Glutamatergic neuron (in vitro differentiated cells): ENCODE results near the gene CLEC16A. TPM values are rescaled to one million over a fixed set of nuclear protein-coding genes. Genes with fewer than 3 reads are reported as not detected.

Source experiments
- DNase-seq: peaks from one replicate; pipeline ENCODE4 v3.0.0; 2022
- H3K27ac Mint-ChIP-seq: one replicate; pipeline ENCODE4 v1.8.0; 2020; ENCODE audit warnings: mild to moderate bottlenecking, mixed read lengths, inconsistent platforms; ENCODE audit not compliant: unreplicated experiment
- H3K27me3 Mint-ChIP-seq: one replicate; pipeline ENCODE4 v1.8.0; 2020; ENCODE audit warnings: mild to moderate bottlenecking, moderate library complexity, mixed read lengths, inconsistent platforms; ENCODE audit not compliant: unreplicated experiment
- H3K36me3 Mint-ChIP-seq: one replicate; pipeline ENCODE4 v1.8.0; 2020; ENCODE audit warnings: mild to moderate bottlenecking, mixed read lengths, inconsistent platforms; ENCODE audit not compliant: unreplicated experiment
- H3K4me1 Mint-ChIP-seq: one replicate; pipeline ENCODE4 v1.8.0; 2020; ENCODE audit warnings: mild to moderate bottlenecking, low read depth, mixed read lengths, inconsistent platforms; ENCODE audit not compliant: unreplicated experiment
- H3K4me3 Mint-ChIP-seq: one replicate; pipeline ENCODE4 v1.8.0; 2020; ENCODE audit warnings: mild to moderate bottlenecking, mixed read lengths, inconsistent platforms; ENCODE audit not compliant: unreplicated experiment
- H3K9me3 Mint-ChIP-seq: one replicate; pipeline ENCODE4 v1.8.0; 2020; ENCODE audit warnings: mild to moderate bottlenecking, moderate library complexity, mixed read lengths, inconsistent platforms; ENCODE audit not compliant: unreplicated experiment
- CTCF ChIP-seq: fragments of 200-600 bp; sonication (generic); IDR thresholded peaks from one replicate; pipeline ENCODE4 v1.5.0; 2021; ENCODE audit not compliant: partially characterized antibody, unreplicated experiment
- total RNA-seq: library from RNA; stranded (reverse); fragmentation: NEBNext Ultra II Directional; extraction: Animal tissue kit (Norgen Biotek cat#: 25700); gene quantifications from one replicate; pipeline ENCODE4 v1.2.1, GENCODE V29; 2021; ENCODE audit not compliant: unreplicated experiment

The CLEC16A gene
- total RNA-seq, 1 donor from 2014 or later = 43.0 TPM

GRCh38 chr16:11183951-11184350 is 239.6 kb downstream of the CLEC16A start:
- Mint-ChIP-seq H3K27me3 (peaks cover 6% of the 10 kb centered on the region), H3K27ac (no peak overlapping the region), H3K9me3 (peaks cover 5% of the 10 kb centered on the region), H3K4me1 (peaks cover 4% of the 10 kb centered on the region), H3K4me3 (no peak overlapping the region), H3K36me3 (no peaks in the 10 kb centered on the region)
- TF ChIP-seq CTCF = no peak
- DNase-seq = no peak

- H3K4me1 Mint-ChIP-seq = peaks cover 2% of the 10 kb centered on the region
- DNase-seq = no peak
- H3K9me3 Mint-ChIP-seq = peaks cover 2% of the 10 kb centered on the region
- H3K36me3 Mint-ChIP-seq = no peaks in the 10 kb centered on the region
- no peak overlapping the region for H3K27ac Mint-ChIP-seq
- no peak for TF ChIP-seq CTCF
- no peak overlapping the region for H3K4me3 Mint-ChIP-seq
- H3K27me3 Mint-ChIP-seq = peaks cover 7% of the 10 kb centered on the region
Measured at GRCh38 chr16:11187522-11188023, 243.2 kb downstream of the CLEC16A start.

- DNase-seq = no peak
- no peak overlapping the region for H3K27ac Mint-ChIP-seq
- TF ChIP-seq CTCF = no peak
- H3K4me3 Mint-ChIP-seq = no peak overlapping the region
- H3K4me1 Mint-ChIP-seq = peaks cover 2% of the 10 kb centered on the region
- H3K27me3 Mint-ChIP-seq = peaks cover 11% of the 10 kb centered on the region
- peaks cover 1% of the 10 kb centered on the region for H3K9me3 Mint-ChIP-seq
- no peaks in the 10 kb centered on the region for H3K36me3 Mint-ChIP-seq
Measured at GRCh38 chr16:11188801-11189740, 244.7 kb downstream of the CLEC16A start.

- no peaks in the 10 kb centered on the region for H3K9me3 Mint-ChIP-seq
- H3K27me3 Mint-ChIP-seq = peaks cover 11% of the 10 kb centered on the region
- no peak for TF ChIP-seq CTCF
- H3K27ac Mint-ChIP-seq = no peak overlapping the region
- no peak for DNase-seq
- no peaks in the 10 kb centered on the region for H3K36me3 Mint-ChIP-seq
- peaks cover 5% of the 10 kb centered on the region for H3K4me1 Mint-ChIP-seq
- no peak overlapping the region for H3K4me3 Mint-ChIP-seq
Measured at GRCh38 chr16:11190588-11191560, 246.5 kb downstream of the CLEC16A start.
